Right cardiac atrium (tissue), 5 donors: ENCODE results near the gene EHBP1. TPM values are rescaled to one million over a fixed set of nuclear protein-coding genes. Genes with fewer than 3 reads are reported as not detected.
A peak's percentile ranks its signal among the peaks of the same experiment; 100 is the strongest.

ENCODE experiments used
- ATAC-seq, 2 donors: fragments of 200-7000 bp; cut with Tn5 transposase; one replicate each; pipeline versions ENCODE4 v1.8.0 to v1.9.1; 2020; ENCODE audit warnings: moderate library complexity in 2 of 2, mild to moderate bottlenecking in 1 of 2
- DNase-seq, 3 donors: peaks; one replicate each; pipeline ENCODE4 v3.0.0-alpha.2; 2020
- H3K27ac ChIP-seq: one replicate; pipeline ENCODE4 v1.5.1; 2013; ENCODE audit warnings: mild to moderate bottlenecking, low read length, control low read depth, moderate library complexity
- H3K27me3 ChIP-seq: one replicate; pipeline ENCODE4 v1.6.1; 2013; ENCODE audit not compliant: control insufficient read depth, insufficient read depth
- H3K4me1 ChIP-seq: one replicate; pipeline ENCODE4 v1.6.1; 2013; ENCODE audit warnings: low read length; ENCODE audit not compliant: control insufficient read depth, insufficient read depth
- H3K4me3 ChIP-seq: one replicate; pipeline ENCODE4 v1.5.1; 2013; ENCODE audit warnings: low read length, control low read depth
- H3K9me3 ChIP-seq: one replicate; pipeline ENCODE4 v1.6.1; 2013; ENCODE audit warnings: low read length; ENCODE audit not compliant: control insufficient read depth
- WGBS: extraction: QIAGEN DNeasy Blood & Tissue Kit; methylation state at CpG from one replicate; pipeline ENCODE4 v1.1.7; 2013; 5-methylcytosine and 5-hydroxymethylcytosine counted together
- intact Hi-C, 4 donors: fragments of 100-400 bp; cut with DNase I; formaldehyde crosslinking; loops; one replicate each; pipeline versions ENCODE4 v1.11.0 to v1.14.0; 2022 to 2023
- polyA plus RNA-seq: library from polyadenylated mRNA; stranded (reverse); fragments of 200-250 nt; gene quantifications from one replicate; pipeline ENCODE4 v1.2.3, GENCODE V29; 2013
- total RNA-seq, 4 donors: library from RNA; stranded (reverse); fragmentation: NEBNext Ultra II Directional; extraction: Animal tissue kit (Norgen Biotek cat#: 25700); gene quantifications; one replicate each; pipeline ENCODE4 v1.2.1, GENCODE V29; 2021
- donor health status: healthy with polysubstance abuse.
- donor health status: DM: no; HTN: yes; CAD: no.
- donor health status: DM: no; HTN: no; CAD: no.
- donor health status: DM: no; HTN: yes; CAD: no; lungs with severe emphysema.
- donor health status: DM: yes; HTN: yes; CAD: no.

Gene EHBP1
- total and polyA plus RNA-seq, 5 donors, result 13.5 to 37.5 (median 33.2) TPM

GRCh38 chr2:62968168-62968567 lies 262.7 kb downstream of the EHBP1 start:
- ATAC-seq (no peak), DNase-seq (no peak)
- intact Hi-C loops, result no loop called here
- H3K4me3 ChIP-seq, result no peak overlapping the region
- H3K27ac ChIP-seq, result no peak overlapping the region
- H3K4me1 ChIP-seq, result no peaks in the 10 kb centered on the region
- no peaks in the 10 kb centered on the region for H3K27me3 ChIP-seq
- no peaks in the 10 kb centered on the region for H3K9me3 ChIP-seq
- 98% methylated on average over 1 of the region's 1 CpG for WGBS

- Histone ChIP-seq H3K4me1 (no peaks in the 10 kb centered on the region), H3K27me3 (no peaks in the 10 kb centered on the region), H3K9me3 (no peaks in the 10 kb centered on the region), H3K4me3 (no peak overlapping the region), H3K27ac (no peak overlapping the region)
- 98% methylated on average over 1 of the region's 1 CpG for WGBS
- no peak for ATAC-seq
- intact Hi-C loops, result no loop called here
- no peak for DNase-seq
These were observed 263.2 kb downstream of the EHBP1 start for GRCh38 chr2:62968668-62969067.

- Histone ChIP-seq H3K9me3 (no peaks in the 10 kb centered on the region), H3K4me1 (no peaks in the 10 kb centered on the region), H3K4me3 (no peak overlapping the region), H3K27me3 (no peaks in the 10 kb centered on the region), H3K27ac (no peak overlapping the region)
- no peak for ATAC-seq
- 95% methylated on average over 2 of the region's 2 CpGs for WGBS
- intact Hi-C loops, result no loop called here
- no peak for DNase-seq
These were observed 266.4 kb downstream of the EHBP1 start for GRCh38 chr2:62971936-62972335.

GRCh38 chr2:62972601-62973000 lies 267.1 kb downstream of the EHBP1 start:
- intact Hi-C loops, result no loop called here
- Histone ChIP-seq H3K9me3 (no peaks in the 10 kb centered on the region), H3K4me3 (no peak overlapping the region), H3K27ac (no peak overlapping the region), H3K4me1 (no peaks in the 10 kb centered on the region), H3K27me3 (no peaks in the 10 kb centered on the region)
- ATAC-seq (no peak), DNase-seq (no peak)

DNA sequence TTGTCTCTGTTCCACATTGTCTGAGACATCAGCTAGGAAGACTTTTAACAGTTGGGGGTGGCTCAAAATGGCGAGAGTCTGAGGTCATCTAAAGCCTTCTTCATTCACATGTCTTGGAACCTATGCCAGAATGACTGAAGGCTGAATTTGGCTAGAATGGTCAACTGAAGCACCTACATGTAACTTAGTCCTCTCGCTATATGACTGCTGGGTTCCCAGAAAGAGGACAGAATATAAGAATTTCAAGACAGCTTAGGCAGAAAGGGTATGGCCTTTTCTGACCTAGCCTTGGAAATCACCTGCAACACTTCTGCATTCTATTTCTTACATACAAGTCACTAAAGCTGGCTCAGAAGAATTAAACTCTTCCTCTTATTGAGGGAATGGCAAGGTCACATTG lies 269.5 kb downstream of the EHBP1 start:
- intact Hi-C loops, result no loop called here
- 98% methylated on average over 2 of the region's 2 CpGs for WGBS
- Histone ChIP-seq H3K4me1 (no peaks in the 10 kb centered on the region), H3K9me3 (no peaks in the 10 kb centered on the region), H3K27ac (no peak overlapping the region), H3K27me3 (no peaks in the 10 kb centered on the region), H3K4me3 (no peak overlapping the region)
- ATAC-seq (no peak), DNase-seq (no peak)

DNA sequence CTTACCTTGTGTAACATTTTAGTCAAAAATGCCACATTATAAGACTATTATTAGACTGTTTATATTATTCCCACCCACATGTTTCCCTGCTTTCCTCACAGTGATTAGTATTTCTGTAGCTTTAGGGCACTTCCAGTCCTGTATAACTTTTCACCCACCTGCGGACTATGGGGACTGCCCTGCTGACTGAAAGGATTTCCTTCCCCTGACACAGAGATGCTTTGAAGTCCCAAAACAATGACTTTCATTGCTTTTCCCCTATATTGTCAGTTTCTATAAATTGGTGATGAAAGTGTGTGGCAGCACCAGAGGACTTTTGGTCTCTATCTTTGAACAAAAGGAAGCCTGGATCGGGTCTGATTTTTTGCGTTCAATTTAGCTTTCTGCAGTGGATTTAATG lies 286.1 kb downstream of the EHBP1 start:
- intact Hi-C loops, result no loop called here
- WGBS, result 85% methylated on average over 3 of the region's 3 CpGs
- H3K9me3 ChIP-seq, result no peaks in the 10 kb centered on the region
- no peak overlapping the region for H3K27ac ChIP-seq
- ATAC-seq (no peak), DNase-seq (no peak)
- no peaks in the 10 kb centered on the region for H3K4me1 ChIP-seq
- H3K4me3 ChIP-seq, result no peak overlapping the region
- H3K27me3 ChIP-seq, result no peaks in the 10 kb centered on the region

DNA sequence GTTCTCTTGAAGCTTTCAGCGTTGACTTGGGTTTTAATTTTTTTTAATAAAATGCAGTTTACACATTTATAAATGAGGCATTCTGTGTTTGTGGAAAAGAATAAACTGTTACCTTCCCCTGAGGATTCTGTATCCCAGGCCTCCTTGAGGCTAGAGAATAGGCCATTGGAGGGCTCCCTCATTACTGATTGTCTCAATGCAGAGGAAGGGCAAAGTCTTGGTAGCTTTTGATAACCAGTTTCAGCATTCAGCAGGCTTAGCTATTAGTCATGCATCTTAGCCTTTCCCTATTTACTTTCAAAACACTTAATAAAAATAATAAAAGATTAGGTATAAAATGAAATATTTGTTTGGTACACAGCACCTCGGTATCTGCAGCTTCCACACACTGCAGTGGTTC lies 287.0 kb downstream of the EHBP1 start:
- no peak overlapping the region for H3K4me3 ChIP-seq
- no peak overlapping the region for H3K27ac ChIP-seq
- no peaks in the 10 kb centered on the region for H3K9me3 ChIP-seq
- ATAC-seq (no peak), DNase-seq (no peak)
- no peaks in the 10 kb centered on the region for H3K4me1 ChIP-seq
- 82% methylated on average over 2 of the region's 2 CpGs for WGBS
- intact Hi-C loops, result no loop called here
- H3K27me3 ChIP-seq, result no peaks in the 10 kb centered on the region

DNA sequence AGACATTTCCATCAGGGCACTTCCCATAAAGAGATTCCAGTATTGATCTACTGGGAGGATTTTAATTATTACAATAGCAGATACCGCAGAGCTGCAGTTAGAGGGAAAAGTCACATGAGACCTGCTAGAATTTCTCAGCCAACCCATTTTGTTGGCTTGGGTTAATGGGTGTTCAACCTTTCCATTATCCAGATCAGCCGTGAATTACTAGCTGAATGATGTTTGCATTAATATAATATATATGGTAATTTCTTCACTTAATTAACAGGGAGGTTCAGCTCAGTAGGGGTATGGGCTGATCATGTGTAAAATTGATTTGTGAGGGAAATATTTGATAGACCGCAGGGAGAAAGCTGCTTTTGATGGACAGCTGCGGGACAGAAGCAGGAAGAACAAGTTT lies 288.7 kb downstream of the EHBP1 start:
- Histone ChIP-seq H3K27me3 (no peaks in the 10 kb centered on the region), H3K4me3 (no peak overlapping the region), H3K9me3 (no peaks in the 10 kb centered on the region), H3K4me1 (no peaks in the 10 kb centered on the region), H3K27ac (no peak overlapping the region)
- intact Hi-C loops, result no loop called here
- no peak for DNase-seq
- ATAC-seq, result no peak
- WGBS, result 96% methylated on average over 4 of the region's 4 CpGs

DNA sequence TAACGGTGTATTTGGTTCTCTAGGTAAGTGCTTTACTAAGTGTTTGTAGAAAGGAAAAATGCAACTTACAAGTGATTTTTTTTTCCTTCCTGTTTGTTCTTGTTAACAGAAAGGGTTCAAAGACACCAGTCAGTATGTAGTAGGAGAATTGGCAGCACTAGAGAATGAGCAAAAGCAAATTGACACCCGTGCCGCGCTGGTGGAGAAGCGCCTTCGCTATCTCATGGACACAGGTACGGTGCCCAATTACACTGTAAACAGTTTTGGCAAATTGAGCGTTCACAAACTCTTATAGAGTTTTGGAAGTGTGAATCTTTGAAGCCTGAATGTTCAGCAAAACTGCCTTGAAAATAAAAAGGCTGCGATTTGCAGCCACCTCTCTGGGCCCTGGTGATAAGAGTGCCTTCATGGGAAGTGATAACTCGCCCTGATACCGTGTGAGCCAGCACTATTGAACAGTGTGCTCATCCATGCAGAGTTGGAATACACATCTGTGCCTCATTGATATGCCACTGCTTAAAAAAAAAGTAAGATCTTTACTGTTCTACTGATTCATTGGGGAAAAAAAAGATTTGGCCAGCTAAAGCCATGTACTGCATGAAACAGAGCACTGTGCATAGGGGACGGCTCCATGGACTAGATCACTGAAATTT lies 291.1 kb downstream of the EHBP1 start:
- ATAC-seq (no peak), DNase-seq (no peak)
- 92% methylated on average over 12 of the region's 12 CpGs for WGBS
- H3K27ac ChIP-seq, result no peak overlapping the region
- H3K27me3 ChIP-seq, result no peaks in the 10 kb centered on the region
- H3K4me3 ChIP-seq, result no peak overlapping the region
- H3K9me3 ChIP-seq, result no peaks in the 10 kb centered on the region
- H3K4me1 ChIP-seq, result no peaks in the 10 kb centered on the region
- intact Hi-C loops, result no loop called here

- intact Hi-C loops, result no loop called here
- Histone ChIP-seq H3K27me3 (no peaks in the 10 kb centered on the region), H3K9me3 (no peaks in the 10 kb centered on the region), H3K4me3 (no peak overlapping the region), H3K4me1 (no peaks in the 10 kb centered on the region), H3K27ac (no peak overlapping the region)
- no peak for ATAC-seq
- no peak for DNase-seq
- WGBS, result 95% methylated on average over 1 of the region's 1 CpG
These were observed 293.4 kb downstream of the EHBP1 start for GRCh38 chr2:62998949-62999348.

GRCh38 chr2:62999905-63000304 lies 294.4 kb downstream of the EHBP1 start:
- WGBS, result 67% methylated on average over 1 of the region's 1 CpG
- H3K4me3 ChIP-seq, result no peak overlapping the region
- ATAC-seq, result peak; percentile 39 to 62
- no peaks in the 10 kb centered on the region for H3K9me3 ChIP-seq
- intact Hi-C loops, result no loop called here
- no peaks in the 10 kb centered on the region for H3K4me1 ChIP-seq
- peak; percentile 37 to 65 (median 63) for DNase-seq
- H3K27me3 ChIP-seq, result no peaks in the 10 kb centered on the region
- H3K27ac ChIP-seq, result no peak overlapping the region

DNA sequence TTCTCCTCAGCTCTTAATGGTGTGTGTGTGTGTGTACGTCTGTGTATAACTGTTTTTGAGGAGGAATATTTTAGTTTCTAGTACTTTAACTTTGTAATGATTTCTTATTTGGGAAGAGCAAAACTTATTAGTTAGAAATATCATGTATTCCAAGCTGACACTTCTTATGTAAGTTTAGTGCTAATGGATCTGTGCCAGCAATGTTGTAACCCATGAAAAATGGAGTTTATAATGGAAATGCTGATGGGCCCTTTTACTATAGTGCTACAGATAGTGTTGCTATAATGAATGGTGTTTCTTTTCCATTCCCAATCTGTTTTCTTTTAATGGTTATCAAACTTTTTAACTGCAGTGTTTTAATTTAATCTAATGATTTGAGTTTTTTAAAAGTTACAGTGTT lies 295.3 kb downstream of the EHBP1 start:
- Histone ChIP-seq H3K9me3 (no peaks in the 10 kb centered on the region), H3K27me3 (no peaks in the 10 kb centered on the region), H3K4me1 (no peaks in the 10 kb centered on the region), H3K27ac (no peak overlapping the region), H3K4me3 (no peak overlapping the region)
- intact Hi-C loops, result no loop called here
- 82% methylated on average over 1 of the region's 1 CpG for WGBS
- DNase-seq (no peak), ATAC-seq (no peak)
